T-helper 1 cell (primary cell): ENCODE measurements around the gene TRMT61A.

Experiments used
- DNase-seq, 5 donors: peaks; one replicate each; pipeline ENCODE4 v3.0.0-alpha.2; 2012 to 2020

TRMT61A gene

GRCh38 chr14:103569408-103569807 lies 40.4 kb downstream of the TRMT61A start:
- DNase-seq, result no peak

- DNase-seq, result no peak
Observed at GRCh38 chr14:103574104-103574503, 45.1 kb downstream of the TRMT61A start.

GRCh38 chr14:103574707-103575285 lies 45.8 kb downstream of the TRMT61A start:
- DNase-seq, result no peak

GRCh38 chr14:103576371-103577024 lies 47.5 kb downstream of the TRMT61A start:
- DNase-seq, result no peak

- no peak for DNase-seq
Observed at GRCh38 chr14:103578401-103579075, 49.5 kb downstream of the TRMT61A start.

DNA sequence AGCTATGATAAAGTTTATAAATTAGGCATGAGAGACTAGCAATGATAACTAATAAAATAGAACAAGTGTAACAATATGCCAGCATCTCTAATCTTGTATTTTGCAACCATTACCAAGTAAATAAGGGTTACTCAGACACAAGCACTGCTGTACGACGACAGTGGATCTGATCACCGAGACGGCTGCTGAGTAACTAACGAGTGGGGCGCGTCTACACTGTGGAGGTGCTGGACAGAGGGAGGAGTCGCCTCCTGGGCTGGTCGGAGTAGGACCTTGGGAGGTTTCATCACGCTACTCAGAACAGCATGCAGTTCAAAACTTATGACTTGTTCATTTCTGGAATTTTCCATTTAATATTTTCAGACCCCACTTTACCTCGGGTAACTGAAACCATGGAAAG lies 52.2 kb downstream of the TRMT61A start:
- no peak for DNase-seq

GRCh38 chr14:103581954-103582703 lies 53.1 kb downstream of the TRMT61A start:
- no peak for DNase-seq

- DNase-seq, result no peak
Observed at GRCh38 chr14:103584326-103584915, 55.4 kb downstream of the TRMT61A start.
